Ramos (cell line): Measurements from ENCODE around the gene ZNF175.

Experiments used
- in situ Hi-C: fragments of 300-500 bp; cut with MboI; formaldehyde crosslinking; loops from one replicate; pipeline ENCODE4 v1.14.3; 2022; ENCODE audit warnings: low sequenced_read_pairs; ENCODE audit not compliant: unreplicated experiment

Gene ZNF175

DNA sequence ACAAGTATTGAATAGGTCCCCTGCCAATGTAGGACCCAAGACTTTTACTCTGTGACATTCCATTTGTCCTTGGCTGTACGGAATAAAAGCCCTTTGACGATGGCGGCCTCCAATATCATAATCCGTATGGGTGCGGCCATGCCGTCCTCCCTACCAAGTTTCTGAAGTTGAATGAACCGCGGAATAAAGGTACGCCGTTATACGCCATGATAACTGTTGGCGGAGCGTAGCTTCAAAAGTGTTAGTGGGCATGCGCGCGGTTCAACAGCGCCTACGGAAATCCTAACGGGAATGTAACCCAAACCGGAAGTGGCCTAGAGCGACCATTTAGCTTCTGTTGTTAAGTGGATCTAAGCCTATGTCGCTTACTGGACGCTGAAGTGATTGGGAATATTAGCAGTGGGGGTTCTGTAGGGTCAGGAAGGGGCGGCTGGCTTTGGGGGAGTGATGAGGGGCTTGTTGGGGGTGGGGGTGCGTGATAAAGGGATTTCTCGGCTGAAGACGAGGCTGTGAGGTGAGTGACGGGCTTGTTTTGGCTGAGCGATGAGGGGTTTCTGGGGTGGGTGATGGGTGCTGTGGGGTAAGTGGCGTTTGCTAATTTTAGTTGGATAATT, at the start of gene ZNF175:
ZNF175 (plus strand) TSS at position 322 of the 614 bp plus-strand sequence. CDS start 2,047 bp downstream, outside the sequence.
- in situ Hi-C loops = no loop called here

- in situ Hi-C loops = no loop called here
Observed at GRCh38 chr19:51521357-51521756, 49.7 kb upstream of the ZNF175 start.

GRCh38 chr19:51521781-51522180, 49.3 kb upstream of the ZNF175 start:
- in situ Hi-C loops = no loop called here

DNA sequence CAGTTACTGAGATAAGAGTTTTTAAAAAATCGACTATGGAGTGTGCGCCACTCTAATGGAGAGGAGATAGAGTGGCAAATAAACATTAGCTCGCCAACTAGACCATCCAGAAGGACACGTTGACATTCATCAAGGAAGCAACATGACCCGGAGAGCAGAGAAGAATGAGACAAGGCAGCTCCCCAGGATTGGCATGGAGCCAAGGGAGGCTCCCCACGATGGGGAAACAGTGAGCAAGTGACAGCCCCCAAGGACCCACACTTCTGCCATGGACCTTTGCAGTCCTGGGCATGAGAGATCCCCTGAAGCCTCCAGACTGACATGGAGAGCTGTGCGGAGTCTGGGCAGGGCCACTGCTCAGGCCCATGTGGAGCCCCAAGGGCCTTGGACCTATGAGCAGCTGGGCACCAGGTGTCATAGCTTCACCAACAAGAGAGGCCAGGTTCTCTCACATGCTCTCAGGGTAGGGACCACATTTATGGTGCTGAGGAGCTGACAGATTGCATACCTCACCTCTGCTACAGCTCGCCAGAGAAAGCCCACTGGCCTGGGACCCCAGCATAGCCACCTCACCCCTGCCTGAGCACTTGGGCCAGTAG, 46.3 kb upstream of the ZNF175 start:
- in situ Hi-C loops = no loop called here

DNA sequence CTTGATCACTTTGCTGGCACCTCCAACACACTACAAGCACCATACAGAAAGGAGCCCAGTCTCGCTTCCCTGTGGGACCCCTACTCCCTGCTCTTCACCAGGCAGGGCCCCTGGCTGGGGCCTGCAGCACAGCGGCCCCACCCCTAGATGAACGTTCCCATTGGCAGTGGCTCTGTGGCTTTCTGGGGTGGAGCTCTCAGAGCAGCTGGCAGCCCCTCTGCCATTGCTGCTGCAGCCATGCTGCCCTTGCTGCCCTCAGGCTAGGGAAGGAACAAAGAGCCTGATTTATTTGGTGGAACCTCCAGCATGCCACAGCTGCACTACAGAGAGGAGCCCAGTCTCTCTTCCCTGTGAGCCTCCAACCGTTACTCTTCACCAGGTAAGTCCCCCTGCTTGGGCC, 45.4 kb upstream of the ZNF175 start:
- in situ Hi-C loops = no loop called here

- in situ Hi-C loops = no loop called here
Observed at GRCh38 chr19:51529301-51529700, 41.8 kb upstream of the ZNF175 start.

GRCh38 chr19:51530616-51531015, 40.5 kb upstream of the ZNF175 start:
- in situ Hi-C loops = no loop called here

- in situ Hi-C loops = no loop called here
Observed at GRCh38 chr19:51531349-51532315, 39.5 kb upstream of the ZNF175 start, which contains the start of gene SIGLEC6. Gene SIGLEC6, minus strand, starts transcription at chr19:51531670. Its CDS starts 22 bp downstream, at chr19:51531648.

GRCh38 chr19:51535535-51535934, 35.5 kb upstream of the ZNF175 start:
- in situ Hi-C loops = no loop called here

- in situ Hi-C loops = no loop called here
Observed at GRCh38 chr19:51539821-51540366, 31.2 kb upstream of the ZNF175 start.

GRCh38 chr19:51541458-51542357, 29.4 kb upstream of the ZNF175 start:
- in situ Hi-C loops = no loop called here

GRCh38 chr19:51542699-51543098, 28.4 kb upstream of the ZNF175 start:
- in situ Hi-C loops = no loop called here

- in situ Hi-C loops = no loop called here
Observed at GRCh38 chr19:51544038-51544437, 27.0 kb upstream of the ZNF175 start.

DNA sequence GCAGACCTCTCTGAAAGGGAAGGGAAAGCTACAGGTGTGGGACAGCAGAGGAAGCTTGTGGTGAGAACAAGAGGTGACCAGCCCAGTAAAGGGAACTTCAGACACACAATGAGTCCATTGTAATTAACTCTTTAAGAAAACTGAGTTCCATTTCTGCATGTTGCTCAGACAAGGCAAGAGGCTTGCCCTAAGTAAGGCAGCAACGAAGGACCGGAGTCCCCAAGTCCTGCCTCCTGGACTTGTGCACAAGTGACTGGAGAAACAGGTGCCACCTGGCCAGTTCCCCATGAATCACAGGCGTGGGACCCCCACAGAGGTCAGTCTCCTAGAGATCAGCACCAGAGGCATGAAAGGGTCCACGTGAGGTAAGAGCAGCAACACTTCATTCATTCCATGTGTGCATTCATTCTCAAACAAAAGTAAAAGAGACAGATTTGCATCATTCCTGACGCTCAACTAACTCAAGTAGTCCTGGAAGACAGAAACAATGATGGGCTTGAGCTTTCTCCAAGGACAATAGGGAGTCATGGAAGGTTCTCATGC, 24.9 kb upstream of the ZNF175 start:
- in situ Hi-C loops = no loop called here

DNA sequence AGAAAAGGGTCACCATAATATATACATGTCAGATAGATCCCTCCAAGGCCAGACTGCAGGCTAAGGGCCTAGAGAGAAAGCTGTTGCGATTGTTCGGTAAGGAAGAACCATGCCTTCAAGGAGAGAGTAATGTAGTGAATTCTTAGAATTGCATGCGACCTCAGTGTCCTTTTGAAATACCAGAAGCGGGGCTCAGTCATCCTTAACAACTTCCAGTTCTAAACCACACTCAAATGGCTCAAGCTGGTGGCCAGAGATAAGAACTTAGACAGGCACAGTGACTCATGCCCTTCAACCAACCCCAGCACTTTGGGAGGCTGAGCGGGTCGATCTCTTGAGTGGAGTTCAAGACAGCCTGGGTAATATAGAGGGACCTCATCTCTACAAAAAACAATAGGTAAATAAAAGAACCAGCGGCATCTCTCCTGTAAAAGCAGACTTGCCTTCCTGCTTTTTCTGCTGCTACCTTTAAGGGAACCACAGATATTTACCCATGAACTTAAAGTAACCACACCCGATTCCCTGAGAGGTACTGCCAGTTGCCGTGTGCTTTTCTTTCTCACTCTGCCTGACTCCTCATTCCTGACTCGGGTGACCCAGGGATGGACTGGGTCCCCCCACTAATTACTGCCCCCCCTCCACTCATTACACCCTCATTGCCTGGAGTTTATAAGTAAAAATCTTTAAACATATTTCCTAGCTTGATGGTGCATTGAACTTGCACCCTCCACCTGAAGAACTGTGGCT, 24.3 kb upstream of the ZNF175 start:
- in situ Hi-C loops = no loop called here

DNA sequence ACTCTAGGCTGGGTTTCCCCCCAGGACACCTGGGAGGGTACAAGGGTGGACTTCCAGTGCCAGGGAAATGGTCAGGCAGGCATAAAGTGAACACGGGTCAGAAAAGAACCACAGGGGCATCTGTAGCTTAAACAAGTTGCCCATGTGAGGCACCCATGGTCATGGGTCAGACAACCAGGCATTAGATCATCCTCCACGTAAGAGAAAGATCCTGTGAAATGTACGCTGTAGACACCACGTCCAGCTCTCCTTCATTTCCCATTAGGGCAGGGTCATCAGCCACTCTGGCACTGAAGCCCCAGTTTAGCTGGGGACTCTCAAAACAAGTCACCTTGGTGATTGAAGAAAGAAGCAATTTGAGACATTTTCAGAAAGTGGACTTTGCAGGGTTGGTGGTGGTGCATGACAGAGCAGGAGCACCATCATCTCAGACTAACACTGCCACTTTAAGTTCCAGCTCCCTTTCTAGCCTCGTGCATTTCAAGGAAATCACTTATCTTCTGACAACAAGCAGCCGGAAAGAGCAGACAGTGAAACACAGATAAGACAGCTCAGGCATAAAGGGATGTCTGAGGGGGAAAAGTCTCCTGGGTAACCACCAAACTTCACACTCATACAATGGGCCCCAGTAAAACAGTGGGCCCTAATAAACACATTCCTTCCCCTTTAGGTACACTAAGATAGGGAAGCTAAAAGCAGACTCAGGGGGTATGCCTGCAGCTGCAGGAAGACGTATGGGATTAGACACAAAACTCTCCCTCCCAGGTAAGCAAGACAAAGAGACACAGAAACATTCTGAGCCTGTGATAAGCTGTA, 23.5 kb upstream of the ZNF175 start:
- in situ Hi-C loops = no loop called here

GRCh38 chr19:51548213-51548651, 22.9 kb upstream of the ZNF175 start:
- in situ Hi-C loops = no loop called here

- in situ Hi-C loops = no loop called here
Observed at GRCh38 chr19:51548891-51549305, 22.2 kb upstream of the ZNF175 start.
